Heart right ventricle (tissue), 16 donors: Measurements from ENCODE around the gene PIPOX. TPM values are rescaled to one million over a fixed set of nuclear protein-coding genes. Genes with fewer than 3 reads are reported as not detected.

Experiments
- ATAC-seq, 8 donors: fragments of 200-7000 bp; cut with Tn5 transposase; one replicate each; pipeline ENCODE4 v1.9.1; 2020; ENCODE audit warnings: mild to moderate bottlenecking in 8 of 8, moderate library complexity in 8 of 8, moderate number of reproducible peaks in 1 of 8
- DNase-seq, 2 donors: peaks; one replicate each; pipeline ENCODE4 v3.0.0-alpha.2; 2020
- H3K27ac ChIP-seq, 10 donors: fragments of 200-600 bp; sonication (generic) in 2 of 10; one replicate each; pipeline versions ENCODE4 v1.5.0 to v1.8.0; 2020 to 2022; ENCODE audit warnings: mild to moderate bottlenecking in 3 of 10
- H3K27me3 ChIP-seq, 7 donors: fragments of 200-600 bp; one replicate each; pipeline ENCODE4 v1.8.0; 2021 to 2022; ENCODE audit warnings: mild to moderate bottlenecking in 2 of 7
- H3K36me3 ChIP-seq, 9 donors: fragments of 200-600 bp; sonication (generic) in 1 of 9; one replicate each; pipeline versions ENCODE4 v1.5.0 to v1.8.0; 2020 to 2022; ENCODE audit warnings: mild to moderate bottlenecking in 2 of 9
- H3K4me1 ChIP-seq, 9 donors: fragments of 200-600 bp; sonication (generic) in 1 of 9; one replicate each; pipeline versions ENCODE4 v1.5.0 to v1.8.0; 2020 to 2022; ENCODE audit warnings: mild to moderate bottlenecking in 4 of 9
- H3K4me3 ChIP-seq, 10 donors: fragments of 200-600 bp; sonication (generic) in 2 of 10; one replicate each; pipeline versions ENCODE4 v1.5.0 to v1.8.0; 2020 to 2022; ENCODE audit warnings: mild to moderate bottlenecking in 7 of 10, moderate library complexity in 2 of 10
- H3K9me3 ChIP-seq, 11 donors: fragments of 200-600 bp in 10 of 11; sonication (generic) in 2 of 11; one replicate each; pipeline versions ENCODE4 v1.5.0 to v1.8.0; 2013 to 2022; ENCODE audit warnings: mild to moderate bottlenecking in 2 of 11, control low read depth in 1 of 11, moderate library complexity in 1 of 11
- WGBS, 2 donors: extraction: QIAGEN DNeasy Blood & Tissue Kit; methylation state at CpG; one replicate each; pipeline ENCODE4 v1.1.7; 2013; ENCODE audit warnings: inconsistent platforms in 1 of 2; 5-methylcytosine and 5-hydroxymethylcytosine counted together
- intact Hi-C, 10 donors: fragments of 100-400 bp; cut with DNase I; formaldehyde crosslinking; loops; one replicate each; pipeline versions ENCODE4 v1.11.1 to v1.14.2; 2022
- polyA plus RNA-seq, 2 donors: library from polyadenylated mRNA; stranded (reverse); fragments of 200-250 nt; gene quantifications; one replicate each; pipeline ENCODE4 v1.2.3, GENCODE V29; 2013
- total RNA-seq, 10 donors: library from RNA; stranded (reverse); fragmentation: NEBNext Ultra II Directional in 3 of 10; extraction: Animal tissue kit (Norgen Biotek cat#: 25700) in 3 of 10; gene quantifications; one replicate each; pipeline versions ENCODE4 v1.2.1 to v1.2.4, GENCODE V29; 2021 to 2023
- TF ChIP-seq, protein P1 (sequence below), 9 donors: fragments of 200-600 bp; sonication (generic) in 2 of 9; IDR thresholded peaks; one replicate each; pipeline versions ENCODE4 v1.5.0 to v1.8.0; 2021 to 2022; ENCODE audit warnings: antibody characterized with exemption in 9 of 9, mild to moderate bottlenecking in 5 of 9, moderate library complexity in 1 of 9
- donor health status: Arrhythmogenic right ventricular cardiomyopathy.
- donor health status: ischemic (EF 13 %, LVEDD 7.1; RV severe dilation, severe dysfunction).
- donor health status: healthy with polysubstance abuse.
- donor health status: DM: no; HTN: yes; CAD: no.
- donor health status: DM: no; HTN: no; CAD: no.
- donor health status: ischemic (EF 25% LVEDD 6.9; RV normal size, moderate dysfunction).
- donor health status: ischemic (EF 25% LVEDD 5.7; RV mildly dilated, moderate dysfunction).
- donor health status: healthy.
- donor health status: DM: yes; HTN: yes; CAD: no.
- donor health status: Ischemic cardiomyopathy.
- donor health status: ischemic (EF 35%, LVEDD 5.7; RV mildly dilated, moderate dysfunction).
- donor health status: nonischemic (EF 11% LVEDD 7.7; RV severe dilation, severe dysfunction).
- donor health status: DM: yes; HTN: yes; CAD: no.
- donor health status: PGD.
- donor health status: ischemic (EF 29% LVEDD 5.4; RV normal size, mild dysfunction).
- donor health status: nonischemic (EF 23%, LVEDD 6.1; RV moderate dilation, normal function).

PIPOX gene
- total and polyA plus RNA-seq, 12 donors: 0.12 to 4.1 (median 0.76) TPM; not detected in 2

DNA sequence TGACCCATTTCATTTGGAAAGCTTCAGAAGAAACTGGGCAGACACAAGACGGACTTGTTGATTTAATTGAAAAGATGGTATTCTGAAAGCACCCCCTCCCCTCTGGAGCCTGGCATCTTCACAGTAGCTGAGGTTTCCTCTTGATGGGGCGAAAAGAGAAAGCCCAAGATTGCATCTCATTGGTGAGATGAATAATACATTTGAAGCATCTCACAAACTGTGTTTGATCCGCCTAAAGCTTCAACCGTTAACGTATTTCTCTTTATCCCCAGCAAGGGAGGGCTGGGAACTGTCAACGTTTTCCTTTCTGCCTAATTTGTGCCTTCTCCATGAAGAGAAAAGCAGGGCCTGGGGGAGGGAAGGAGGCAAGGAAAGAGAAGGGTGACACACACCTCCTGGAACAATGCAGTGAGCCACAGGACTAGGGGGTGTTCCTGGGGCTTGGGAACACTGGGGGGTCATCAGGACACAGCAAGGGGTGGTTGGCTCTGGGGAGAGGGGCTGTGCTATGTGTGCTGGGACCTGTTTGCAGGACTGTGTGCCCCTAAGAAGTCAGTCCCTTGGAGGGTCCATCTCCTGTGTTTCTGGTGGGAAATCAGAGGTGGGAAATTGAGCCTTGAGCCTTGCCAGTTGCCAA lies 18.5 kb upstream of the PIPOX start:
- intact Hi-C loops: no loop called here
- H3K27ac ChIP-seq: no peak overlapping the region
- H3K9me3 ChIP-seq: no peaks in the 10 kb centered on the region
- peaks cover 2 to 46% (median 38%) of the 10 kb centered on the region in 7 donors for H3K27me3 ChIP-seq
- 64 to 76% methylated on average over 6 of the region's 6 CpGs for WGBS, 2 donors
- DNase-seq (no peak), ATAC-seq (no peak)
- no peaks in the 10 kb centered on the region for H3K36me3 ChIP-seq
- TF ChIP-seq, protein P1, sequence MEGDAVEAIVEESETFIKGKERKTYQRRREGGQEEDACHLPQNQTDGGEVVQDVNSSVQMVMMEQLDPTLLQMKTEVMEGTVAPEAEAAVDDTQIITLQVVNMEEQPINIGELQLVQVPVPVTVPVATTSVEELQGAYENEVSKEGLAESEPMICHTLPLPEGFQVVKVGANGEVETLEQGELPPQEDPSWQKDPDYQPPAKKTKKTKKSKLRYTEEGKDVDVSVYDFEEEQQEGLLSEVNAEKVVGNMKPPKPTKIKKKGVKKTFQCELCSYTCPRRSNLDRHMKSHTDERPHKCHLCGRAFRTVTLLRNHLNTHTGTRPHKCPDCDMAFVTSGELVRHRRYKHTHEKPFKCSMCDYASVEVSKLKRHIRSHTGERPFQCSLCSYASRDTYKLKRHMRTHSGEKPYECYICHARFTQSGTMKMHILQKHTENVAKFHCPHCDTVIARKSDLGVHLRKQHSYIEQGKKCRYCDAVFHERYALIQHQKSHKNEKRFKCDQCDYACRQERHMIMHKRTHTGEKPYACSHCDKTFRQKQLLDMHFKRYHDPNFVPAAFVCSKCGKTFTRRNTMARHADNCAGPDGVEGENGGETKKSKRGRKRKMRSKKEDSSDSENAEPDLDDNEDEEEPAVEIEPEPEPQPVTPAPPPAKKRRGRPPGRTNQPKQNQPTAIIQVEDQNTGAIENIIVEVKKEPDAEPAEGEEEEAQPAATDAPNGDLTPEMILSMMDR (IDR thresholded peaks at IDR 0.05): no peak
- peaks cover 0 to 9% (median 7%) of the 10 kb centered on the region in 9 donors for H3K4me1 ChIP-seq
- no peak overlapping the region for H3K4me3 ChIP-seq

DNA sequence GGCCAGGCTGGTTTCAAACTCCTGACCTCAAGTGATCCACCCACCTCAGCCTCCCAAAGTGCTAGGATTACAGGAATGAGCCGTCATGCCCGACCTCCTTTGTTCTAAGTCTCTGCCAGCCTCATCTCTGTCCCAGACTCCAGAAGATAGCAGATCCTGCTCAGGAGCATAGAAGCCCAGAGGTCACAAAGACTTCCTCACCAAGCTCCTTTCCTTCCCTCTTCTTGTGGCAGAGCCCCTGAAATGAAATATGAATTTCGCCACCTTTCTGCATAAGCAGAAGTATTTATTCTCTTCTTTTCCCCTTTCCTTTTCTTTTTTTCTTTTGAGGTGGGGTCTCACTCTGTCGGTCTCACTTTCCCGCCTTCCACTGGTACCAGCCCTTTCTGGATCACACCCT lies 11.5 kb upstream of the PIPOX start:
- Histone ChIP-seq H3K27me3 (peaks cover 0 to 53% (median 36%) of the 10 kb centered on the region in 7 donors), H3K27ac (no peak overlapping the region), H3K36me3 (no peaks in the 10 kb centered on the region), H3K4me1 (no peaks in the 10 kb centered on the region), H3K4me3 (no peak overlapping the region), H3K9me3 (peaks cover 0 to 20% (median 4%) of the 10 kb centered on the region in 11 donors)
- 44 to 54% methylated on average over 5 of the region's 5 CpGs for WGBS, 2 donors
- no peak for ATAC-seq
- intact Hi-C loops: no loop called here
- no peak for DNase-seq
- TF ChIP-seq, protein P1 (IDR thresholded peaks at IDR 0.05): no peak

GRCh38 chr17:29032013-29032856 lies 10.7 kb upstream of the PIPOX start:
- TF ChIP-seq, protein P1 (IDR thresholded peaks at IDR 0.05): no peak
- Histone ChIP-seq H3K9me3 (peaks cover 0 to 20% (median 4%) of the 10 kb centered on the region in 11 donors), H3K36me3 (no peaks in the 10 kb centered on the region), H3K27me3 (peaks cover 0 to 55% (median 37%) of the 10 kb centered on the region in 7 donors), H3K4me3 (no peak overlapping the region), H3K4me1 (no peaks in the 10 kb centered on the region), H3K27ac (no peak overlapping the region)
- ATAC-seq (no peak), DNase-seq (no peak)
- intact Hi-C loops: no loop called here
- 27 to 34% methylated on average over 11 of the region's 11 CpGs for WGBS, 2 donors

GRCh38 chr17:29032857-29033197 lies 10.1 kb upstream of the PIPOX start:
- ATAC-seq: no peak
- Histone ChIP-seq H3K36me3 (no peaks in the 10 kb centered on the region), H3K4me1 (no peaks in the 10 kb centered on the region), H3K27me3 (peaks cover 0 to 60% (median 41%) of the 10 kb centered on the region in 7 donors), H3K9me3 (peaks cover 0 to 20% (median 4%) of the 10 kb centered on the region in 11 donors), H3K4me3 (no peak overlapping the region), H3K27ac (no peak overlapping the region)
- no peak for DNase-seq
- intact Hi-C loops: no loop called here
- TF ChIP-seq, protein P1 (IDR thresholded peaks at IDR 0.05): no peak
- 31% methylated on average over 6 of the region's 6 CpGs for WGBS, 2 donors
